ENCODE data around the gene EPS15.

The EPS15 gene

DNA sequence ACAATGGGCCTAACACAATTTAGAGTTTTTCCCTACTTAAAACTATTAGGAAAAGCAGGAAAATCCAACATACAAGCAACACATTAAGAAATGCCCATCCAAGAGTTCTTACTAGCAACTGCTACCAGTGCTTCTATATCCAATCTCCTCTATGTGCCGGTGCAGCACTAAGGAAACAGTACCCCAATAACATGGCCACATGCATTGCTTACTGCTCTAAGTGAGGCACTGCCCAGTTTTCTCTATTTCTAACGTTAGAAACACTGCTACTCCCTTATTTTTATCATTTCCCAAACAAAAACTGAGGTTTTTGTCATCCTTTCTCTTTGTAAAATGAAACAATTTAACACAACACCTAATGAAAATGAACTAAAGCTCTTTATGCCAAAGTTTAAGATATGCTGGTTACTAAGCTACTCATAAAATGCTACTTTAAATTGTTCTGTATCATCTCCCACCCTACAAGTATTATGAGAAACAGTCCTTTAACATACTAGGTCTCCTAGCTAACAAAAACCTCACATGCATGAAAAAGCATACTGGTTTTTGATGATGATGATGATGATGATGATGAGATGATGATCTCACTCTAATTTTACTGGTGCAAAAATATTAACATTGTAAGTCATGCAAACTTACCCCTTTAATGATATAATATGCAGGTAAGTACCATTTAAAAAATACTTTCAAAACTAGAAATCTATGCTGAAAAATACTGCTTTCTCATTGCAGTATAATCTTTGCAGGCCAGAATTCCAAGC, 98.0 kb downstream of the EPS15 start:
- Histone ChIP-seq H2AFZ (ENCODE audit: low read length) (no peak overlapping the region), H3F3A (ENCODE audit: insufficient read depth, low read length) (no peaks in the 10 kb centered on the region; the same call in 1 of the 2 replicates), H3K79me2 (ENCODE audit: insufficient read depth, low read length) (no peaks in the 10 kb centered on the region), H4K20me1 (ENCODE audit: insufficient read depth, low read length) (no peaks in the 10 kb centered on the region), H3K9me3 (ENCODE audit: low read length) (no peaks in the 10 kb centered on the region), H3K4me2 (ENCODE audit: low read length) (no peak overlapping the region), H3K27ac (ENCODE audit: low read depth, low read length, poor library complexity, severe bottlenecking) (no peak overlapping the region), H3K4me1 (ENCODE audit: insufficient read depth, low read length, severe bottlenecking) (no peaks in the 10 kb centered on the region), H3K4me3 (ENCODE audit: low read depth, low read length, poor library complexity, severe bottlenecking) (no peak overlapping the region), H3K27me3 (ENCODE audit: insufficient read depth, low read length) (no peaks in the 10 kb centered on the region), H3K36me3 (ENCODE audit: insufficient read depth, low read length) (peaks cover 52% of the 10 kb centered on the region; the same call in 1 of the 2 replicates), H3K9me2 (ENCODE audit: low read depth, low read length) (no peaks in the 10 kb centered on the region), H3K9ac (ENCODE audit: low read length) (no peak overlapping the region)
- TF ChIP-seq EZH2 (IDR thresholded peaks at IDR 0.05; ENCODE audit: borderline replicate concordance, low read length) (no peak), CTCF (IDR thresholded peaks at IDR 0.05; ENCODE audit: low read length) (no peak)

GRCh38 chr1:51418384-51418959, 100.6 kb downstream of the EPS15 start:
- Histone ChIP-seq H2AFZ (ENCODE audit: low read length) (no peak overlapping the region), H3K36me3 (ENCODE audit: insufficient read depth, low read length) (peaks cover 36% of the 10 kb centered on the region; the same call in 1 of the 2 replicates), H3F3A (ENCODE audit: insufficient read depth, low read length) (no peaks in the 10 kb centered on the region; the same call in 1 of the 2 replicates), H3K9ac (ENCODE audit: low read length) (no peak overlapping the region), H3K27me3 (ENCODE audit: insufficient read depth, low read length) (no peaks in the 10 kb centered on the region), H3K9me2 (ENCODE audit: low read depth, low read length) (no peaks in the 10 kb centered on the region), H3K27ac (ENCODE audit: low read depth, low read length, poor library complexity, severe bottlenecking) (no peak overlapping the region), H3K79me2 (ENCODE audit: insufficient read depth, low read length) (no peaks in the 10 kb centered on the region), H4K20me1 (ENCODE audit: insufficient read depth, low read length) (no peaks in the 10 kb centered on the region), H3K4me1 (ENCODE audit: insufficient read depth, low read length, severe bottlenecking) (no peaks in the 10 kb centered on the region), H3K9me3 (ENCODE audit: low read length) (no peaks in the 10 kb centered on the region), H3K4me2 (ENCODE audit: low read length) (no peak overlapping the region), H3K4me3 (ENCODE audit: low read depth, low read length, poor library complexity, severe bottlenecking) (no peak overlapping the region)
- TF ChIP-seq EZH2 (IDR thresholded peaks at IDR 0.05; ENCODE audit: borderline replicate concordance, low read length) (no peak), CTCF (IDR thresholded peaks at IDR 0.05; ENCODE audit: low read length) (no peak)

GRCh38 chr1:51417496-51418383, 101.3 kb downstream of the EPS15 start:
- H3K27ac ChIP-seq (ENCODE audit: low read depth, low read length, poor library complexity, severe bottlenecking): no peak overlapping the region
- no peak overlapping the region for H3K9ac ChIP-seq (ENCODE audit: low read length)
- no peaks in the 10 kb centered on the region for H3K9me2 ChIP-seq (ENCODE audit: low read depth, low read length)
- no peaks in the 10 kb centered on the region for H4K20me1 ChIP-seq (ENCODE audit: insufficient read depth, low read length)
- no peaks in the 10 kb centered on the region; the same call in 1 of the 2 replicates for H3F3A ChIP-seq (ENCODE audit: insufficient read depth, low read length)
- no peak overlapping the region for H2AFZ ChIP-seq (ENCODE audit: low read length)
- H3K27me3 ChIP-seq (ENCODE audit: insufficient read depth, low read length): no peaks in the 10 kb centered on the region
- H3K9me3 ChIP-seq (ENCODE audit: low read length): no peaks in the 10 kb centered on the region
- no peaks in the 10 kb centered on the region; the same call in 1 of the 2 replicates for H3K79me2 ChIP-seq (ENCODE audit: insufficient read depth, low read length)
- no peak for TF ChIP-seq CTCF (IDR thresholded peaks at IDR 0.05; ENCODE audit: low read length)
- TF ChIP-seq EZH2 (IDR thresholded peaks at IDR 0.05; ENCODE audit: borderline replicate concordance, low read length): no peak
- H3K36me3 ChIP-seq (ENCODE audit: insufficient read depth, low read length): peaks cover 36% of the 10 kb centered on the region; the same call in 1 of the 2 replicates
- no peak overlapping the region for H3K4me2 ChIP-seq (ENCODE audit: low read length)
- no peaks in the 10 kb centered on the region for H3K4me1 ChIP-seq (ENCODE audit: insufficient read depth, low read length, severe bottlenecking)
- H3K4me3 ChIP-seq (ENCODE audit: low read depth, low read length, poor library complexity, severe bottlenecking): no peak overlapping the region
